PC-9 (cell line): ENCODE data around the gene TMEM151A.

Source experiments
- EZH2 ChIP-seq: fragments of 200-600 bp; sonication (generic); IDR thresholded peaks from 2 replicates; pipeline ENCODE4 v1.8.0; 2017; ENCODE audit warnings: antibody characterized with exemption, low read depth
- TF ChIP-seq, protein P1 (sequence below): fragments of 200-600 bp; sonication (generic); conservative IDR thresholded peaks from 2 replicates; pipeline ENCODE4 v1.6.1; 2017; ENCODE audit warnings: mixed run types, antibody characterized with exemption, mild to moderate bottlenecking, moderate library complexity

DNA sequence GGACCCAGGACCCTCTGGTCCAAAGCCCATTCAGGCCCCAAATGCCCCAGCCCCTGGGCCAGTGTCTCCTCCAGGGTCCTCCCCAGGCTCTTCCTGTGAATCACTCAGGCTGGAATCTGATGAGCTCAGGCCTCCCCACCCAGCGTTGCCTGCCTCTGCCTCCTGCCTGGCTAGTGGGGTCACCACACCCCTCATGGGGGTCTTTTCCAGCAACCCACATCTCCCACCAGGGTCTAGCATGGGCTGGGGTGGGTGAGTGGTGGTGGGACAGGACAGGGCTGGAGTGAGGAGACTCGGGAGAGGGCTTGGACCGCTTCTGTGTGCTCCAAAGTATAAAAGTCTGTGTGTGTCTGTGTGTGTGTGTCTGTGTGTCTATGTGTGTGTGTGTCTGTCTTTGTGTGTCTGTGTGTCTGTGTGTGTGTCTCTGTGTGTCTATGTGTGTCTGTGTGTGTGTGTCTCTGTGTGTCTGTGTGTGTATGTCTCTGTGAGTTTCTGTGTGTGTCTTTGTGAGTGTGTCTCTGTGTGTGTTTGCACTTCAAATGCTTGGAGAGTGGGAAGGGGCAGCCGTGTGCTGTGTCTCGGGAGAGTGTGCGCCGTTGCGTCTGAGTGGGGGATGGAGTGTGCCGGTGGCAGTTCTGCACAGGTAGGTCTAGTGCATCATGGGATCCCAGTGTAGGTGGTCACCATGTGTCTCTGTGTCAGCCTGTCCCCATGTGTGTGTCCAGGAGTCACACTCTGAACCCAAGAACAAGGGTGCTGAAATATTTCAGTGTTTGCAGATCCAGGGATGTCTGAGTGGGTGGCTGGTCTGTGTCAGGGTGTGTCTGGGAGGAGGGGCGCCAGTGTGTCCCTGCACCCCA is 35.7 kb downstream of the TMEM151A start:
- TF ChIP-seq, protein P1, sequence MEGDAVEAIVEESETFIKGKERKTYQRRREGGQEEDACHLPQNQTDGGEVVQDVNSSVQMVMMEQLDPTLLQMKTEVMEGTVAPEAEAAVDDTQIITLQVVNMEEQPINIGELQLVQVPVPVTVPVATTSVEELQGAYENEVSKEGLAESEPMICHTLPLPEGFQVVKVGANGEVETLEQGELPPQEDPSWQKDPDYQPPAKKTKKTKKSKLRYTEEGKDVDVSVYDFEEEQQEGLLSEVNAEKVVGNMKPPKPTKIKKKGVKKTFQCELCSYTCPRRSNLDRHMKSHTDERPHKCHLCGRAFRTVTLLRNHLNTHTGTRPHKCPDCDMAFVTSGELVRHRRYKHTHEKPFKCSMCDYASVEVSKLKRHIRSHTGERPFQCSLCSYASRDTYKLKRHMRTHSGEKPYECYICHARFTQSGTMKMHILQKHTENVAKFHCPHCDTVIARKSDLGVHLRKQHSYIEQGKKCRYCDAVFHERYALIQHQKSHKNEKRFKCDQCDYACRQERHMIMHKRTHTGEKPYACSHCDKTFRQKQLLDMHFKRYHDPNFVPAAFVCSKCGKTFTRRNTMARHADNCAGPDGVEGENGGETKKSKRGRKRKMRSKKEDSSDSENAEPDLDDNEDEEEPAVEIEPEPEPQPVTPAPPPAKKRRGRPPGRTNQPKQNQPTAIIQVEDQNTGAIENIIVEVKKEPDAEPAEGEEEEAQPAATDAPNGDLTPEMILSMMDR, result no peak
- TF ChIP-seq EZH2, result no peak
